GM18507 (cell line): Measurements from ENCODE around the gene ANKRD31.
A peak's percentile ranks its signal among the peaks of the same experiment; 100 is the strongest.

ENCODE experiments used
- DNase-seq: peaks from one replicate; pipeline ENCODE4 v3.0.0; 2011; ENCODE audit warnings: low read depth; ENCODE audit not compliant: insufficient read length; ENCODE audit errors: extremely low spot score
- FAIRE-seq: peaks from 2 replicates; lab custom pipeline; 2011; peaks lifted over from hg19 to GRCh38; lab: Jason Lieb, UNC

The ANKRD31 gene

DNA sequence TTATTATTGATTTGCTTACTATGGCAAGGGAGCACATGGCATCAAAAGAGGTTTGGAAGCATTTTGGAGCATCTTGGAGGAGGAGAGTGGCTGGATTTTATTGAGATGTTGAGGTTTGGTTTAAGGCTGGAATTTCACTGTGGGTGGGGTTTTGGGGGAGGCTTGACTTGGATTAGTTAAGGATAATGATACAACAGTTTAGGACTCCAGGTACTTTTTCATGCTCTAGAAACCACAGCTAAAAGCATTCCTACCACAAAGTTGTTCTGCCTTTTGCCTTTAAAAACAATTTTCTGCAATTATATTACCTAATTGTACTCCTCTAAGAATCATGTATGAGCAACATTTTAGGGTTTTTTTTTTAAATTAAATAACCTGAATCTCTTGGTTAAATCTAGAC is 189.3 kb downstream of the ANKRD31 start:
- no peak for DNase-seq
- no peak for FAIRE-seq

DNA sequence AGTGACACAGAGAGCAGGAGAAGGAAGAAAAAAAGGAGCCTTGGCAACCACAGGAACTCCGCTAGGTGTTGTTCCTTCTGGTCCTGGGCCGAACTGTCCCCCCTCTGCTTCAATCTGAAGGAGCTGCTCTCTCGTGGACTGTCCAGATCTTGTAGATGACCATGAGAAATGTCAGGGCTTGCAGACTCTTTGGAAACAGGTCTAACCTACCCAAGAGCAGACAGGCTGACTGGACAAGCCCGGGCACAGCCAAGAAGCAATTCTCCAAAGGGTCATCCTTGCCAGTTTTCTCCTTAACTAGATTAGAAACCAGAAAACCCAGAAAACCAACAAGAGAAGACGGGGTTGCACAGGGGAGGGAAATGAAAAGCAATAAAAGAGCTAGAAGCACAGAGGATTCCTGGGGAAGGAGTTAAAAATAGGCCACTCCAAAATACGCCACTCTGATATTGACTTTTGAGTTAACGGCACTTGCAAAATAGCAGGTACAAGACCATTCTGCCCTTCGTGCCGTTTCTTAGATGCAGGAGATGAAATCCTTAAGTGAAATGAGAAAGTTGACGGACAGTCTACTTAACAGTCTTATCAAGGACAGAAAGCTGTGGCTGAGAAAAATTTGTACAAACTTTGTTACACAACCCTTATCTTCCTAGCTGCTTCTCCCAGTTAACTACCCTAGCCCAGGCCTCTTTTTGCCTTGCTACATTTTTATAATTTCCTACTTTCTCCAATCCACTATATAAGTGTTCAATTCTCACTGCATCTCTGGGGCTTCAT is 190.1 kb downstream of the ANKRD31 start:
- no peak for DNase-seq
- no peak for FAIRE-seq

DNA sequence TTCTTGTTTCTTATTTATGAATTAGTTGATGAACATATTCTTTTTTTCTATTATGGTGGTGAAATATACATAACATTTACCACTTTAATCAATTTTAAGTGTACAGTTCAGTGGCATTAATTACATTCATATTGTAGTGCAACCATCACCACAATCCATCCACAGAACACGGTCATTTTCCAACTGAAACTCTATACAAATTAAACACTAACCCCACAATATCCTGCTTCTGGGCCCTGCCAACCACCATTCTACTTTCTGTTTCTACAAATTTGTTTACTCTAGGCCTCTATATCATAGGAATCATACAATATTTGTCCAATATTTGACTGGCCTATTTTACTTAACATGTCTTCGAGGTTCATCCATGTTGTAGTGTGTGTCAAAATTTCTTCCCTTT is 191.6 kb downstream of the ANKRD31 start:
- DNase-seq: no peak
- no peak for FAIRE-seq

DNA sequence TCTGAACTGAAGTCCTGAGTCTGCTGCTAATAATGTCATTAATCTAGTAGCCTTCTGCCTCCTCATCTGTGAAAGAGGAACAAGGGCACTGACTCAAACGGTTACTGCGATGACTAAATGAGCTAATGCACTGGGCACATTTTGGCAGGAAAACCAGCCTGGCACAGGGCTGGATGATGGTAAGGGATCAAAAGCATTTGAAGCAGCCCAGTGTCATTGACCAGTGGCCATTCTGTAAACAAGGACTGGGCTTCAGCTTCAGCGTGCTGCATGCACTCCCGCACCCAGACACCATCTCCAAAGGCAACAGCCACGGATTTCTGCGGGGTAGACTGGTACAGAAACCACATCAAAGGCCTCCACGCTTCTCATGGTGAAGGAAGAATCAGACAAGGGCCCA is 192.3 kb downstream of the ANKRD31 start:
- DNase-seq: no peak
- peak; percentile 36 for FAIRE-seq

DNA sequence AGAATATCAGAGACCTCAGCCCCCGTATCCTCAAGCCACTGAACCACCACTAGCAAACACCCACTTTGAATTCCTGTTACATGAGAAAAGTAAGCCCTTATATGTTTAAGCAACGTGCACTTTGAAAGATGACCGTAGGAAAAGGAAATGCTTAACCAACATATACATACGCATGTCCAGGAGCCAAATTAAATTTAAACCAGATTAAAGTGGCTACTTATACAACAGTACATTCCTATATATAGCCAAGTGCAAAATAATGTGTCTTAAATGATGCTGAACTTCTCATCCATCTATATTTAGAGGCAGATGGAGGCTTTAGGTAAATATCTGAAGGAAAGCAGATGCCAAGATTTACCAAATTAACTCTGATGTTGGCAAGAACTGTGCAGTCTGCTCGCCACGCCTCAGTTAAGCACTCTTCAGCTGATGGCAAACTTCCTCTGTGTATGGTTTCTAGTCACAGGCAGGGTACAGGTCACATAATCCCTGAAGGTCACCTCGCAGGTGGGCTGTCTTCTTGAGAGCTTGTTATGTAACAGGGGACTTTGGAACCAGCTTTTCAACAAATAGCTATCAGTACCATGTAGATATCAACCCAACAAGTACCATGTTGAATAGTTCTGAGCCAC is 192.9 kb downstream of the ANKRD31 start:
- FAIRE-seq: no peak
- no peak for DNase-seq

DNA sequence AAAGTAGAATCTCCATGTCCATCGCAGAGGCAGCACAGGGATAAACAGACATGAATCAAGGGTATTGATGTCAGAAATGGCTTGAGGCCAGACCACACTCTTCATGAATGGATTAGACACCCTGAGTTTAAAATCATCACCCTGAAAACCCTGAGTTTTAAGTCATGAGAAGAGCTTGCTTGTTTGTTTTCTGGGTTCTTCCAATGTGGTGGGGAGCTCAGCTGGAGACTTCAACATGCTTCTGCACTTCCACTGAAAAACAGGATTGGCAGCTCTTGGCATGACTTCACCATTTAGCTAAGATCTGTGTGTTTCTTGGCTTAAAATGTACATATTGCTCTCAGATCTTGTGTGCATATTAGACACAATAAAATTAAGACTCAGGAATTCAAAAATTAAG is 194.2 kb downstream of the ANKRD31 start:
- FAIRE-seq (no peak), DNase-seq (no peak)

DNA sequence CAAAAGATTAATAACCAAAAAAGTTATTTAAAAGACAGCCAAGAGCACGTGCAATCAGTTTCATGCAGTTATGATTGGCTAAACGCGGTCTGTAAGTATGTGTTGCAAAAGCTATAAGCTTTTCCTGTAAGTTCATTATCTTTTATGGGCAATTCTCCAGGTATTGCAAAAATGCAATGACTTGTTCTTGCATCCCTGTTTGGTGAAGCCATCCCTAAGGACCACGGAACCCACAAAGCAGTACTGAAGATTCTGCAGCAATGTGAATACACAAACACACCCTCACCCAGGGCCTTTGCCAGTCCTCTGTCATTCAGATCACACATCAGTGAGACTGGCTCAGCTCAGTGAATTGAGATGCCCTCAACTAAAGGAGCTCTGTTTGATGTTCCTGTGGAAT is 195.7 kb downstream of the ANKRD31 start:
- FAIRE-seq (no peak), DNase-seq (no peak)

DNA sequence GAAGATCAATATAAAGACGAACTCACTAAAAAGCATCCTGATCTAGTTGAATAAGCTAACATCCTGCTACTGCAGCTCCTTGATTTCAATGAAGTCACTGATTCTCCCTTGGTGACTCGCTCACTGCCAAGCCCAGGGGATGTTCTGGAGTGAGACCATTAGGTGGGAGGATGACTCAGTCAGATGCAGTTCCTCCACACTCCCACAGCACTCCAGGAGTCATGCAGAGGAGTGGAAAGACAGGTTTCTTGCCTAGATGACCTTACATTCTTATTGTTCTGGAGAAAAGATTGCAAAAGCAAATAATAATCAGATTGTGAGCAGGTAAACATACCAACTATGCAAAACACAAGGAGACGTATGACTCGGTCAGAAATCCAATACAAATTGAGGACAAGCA is 199.6 kb downstream of the ANKRD31 start:
- DNase-seq: no peak
- no peak for FAIRE-seq

DNA sequence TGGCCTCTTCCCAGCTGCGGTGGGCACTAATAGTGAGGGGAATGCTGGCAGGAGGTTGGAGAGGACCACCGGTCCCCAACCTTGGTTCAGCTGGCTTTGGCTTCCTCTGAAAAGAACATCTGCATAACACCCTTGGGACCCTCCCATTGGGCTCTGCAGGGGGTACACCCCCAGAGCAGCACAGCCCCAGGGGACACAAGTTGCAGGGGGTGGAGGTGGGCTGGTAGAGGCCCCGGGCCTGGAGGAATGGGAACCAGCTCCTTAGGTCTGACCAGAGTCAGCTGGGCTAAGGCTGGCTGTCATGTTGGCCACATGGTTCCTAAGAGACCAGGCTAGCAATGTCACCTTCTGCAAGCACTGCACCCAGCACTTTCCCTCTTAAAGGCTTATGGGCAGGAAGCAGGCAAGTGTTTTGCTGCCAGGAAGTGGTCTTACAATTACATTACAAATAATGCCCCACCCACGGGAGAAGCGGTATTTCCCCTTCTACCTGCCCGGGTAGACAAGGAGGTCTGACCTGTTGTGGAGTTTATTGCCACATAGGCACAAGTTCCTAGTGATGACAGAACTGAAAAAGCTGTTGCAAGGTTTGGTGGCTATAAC is 202.4 kb downstream of the ANKRD31 start:
- DNase-seq (no peak), FAIRE-seq (no peak)

DNA sequence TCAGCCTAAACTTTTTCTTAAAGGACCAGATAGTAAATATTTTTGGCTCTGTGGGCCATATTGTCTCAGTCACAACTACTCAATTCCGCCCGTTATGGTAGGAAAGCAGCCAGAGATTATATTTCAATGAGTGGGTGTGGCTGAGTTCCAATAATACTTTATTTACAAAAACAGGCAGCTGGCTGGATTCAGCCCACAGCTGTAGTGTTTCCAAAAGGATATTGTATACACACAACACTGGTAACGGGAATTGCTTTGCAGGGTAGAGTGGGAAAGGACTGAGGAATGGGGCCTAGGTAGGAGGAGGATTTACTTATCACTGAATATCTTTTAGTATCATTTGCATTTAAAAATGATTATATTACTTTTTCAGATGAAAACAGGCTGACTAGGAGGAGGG is 205.3 kb downstream of the ANKRD31 start:
- FAIRE-seq (no peak), DNase-seq (no peak)

DNA sequence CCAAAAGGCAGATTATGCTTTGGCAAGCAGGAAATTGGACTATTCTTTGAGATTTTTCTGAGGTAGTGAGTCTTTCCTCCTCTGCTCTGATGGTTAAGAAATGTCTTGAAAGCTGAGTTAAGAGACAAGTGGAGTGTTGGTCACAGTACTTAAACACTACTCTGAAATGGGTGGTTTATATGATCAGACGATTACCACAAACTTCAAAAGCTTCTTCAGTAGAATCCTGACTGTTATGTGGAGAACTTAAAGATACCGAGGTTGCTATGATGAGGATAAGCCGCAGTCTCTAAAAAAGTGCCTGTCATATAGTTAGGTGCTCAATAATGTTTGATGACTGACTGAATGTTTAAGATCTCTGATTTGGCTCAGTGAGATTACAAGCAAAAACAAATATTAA is 208.6 kb downstream of the ANKRD31 start:
- DNase-seq (no peak), FAIRE-seq (no peak)

DNA sequence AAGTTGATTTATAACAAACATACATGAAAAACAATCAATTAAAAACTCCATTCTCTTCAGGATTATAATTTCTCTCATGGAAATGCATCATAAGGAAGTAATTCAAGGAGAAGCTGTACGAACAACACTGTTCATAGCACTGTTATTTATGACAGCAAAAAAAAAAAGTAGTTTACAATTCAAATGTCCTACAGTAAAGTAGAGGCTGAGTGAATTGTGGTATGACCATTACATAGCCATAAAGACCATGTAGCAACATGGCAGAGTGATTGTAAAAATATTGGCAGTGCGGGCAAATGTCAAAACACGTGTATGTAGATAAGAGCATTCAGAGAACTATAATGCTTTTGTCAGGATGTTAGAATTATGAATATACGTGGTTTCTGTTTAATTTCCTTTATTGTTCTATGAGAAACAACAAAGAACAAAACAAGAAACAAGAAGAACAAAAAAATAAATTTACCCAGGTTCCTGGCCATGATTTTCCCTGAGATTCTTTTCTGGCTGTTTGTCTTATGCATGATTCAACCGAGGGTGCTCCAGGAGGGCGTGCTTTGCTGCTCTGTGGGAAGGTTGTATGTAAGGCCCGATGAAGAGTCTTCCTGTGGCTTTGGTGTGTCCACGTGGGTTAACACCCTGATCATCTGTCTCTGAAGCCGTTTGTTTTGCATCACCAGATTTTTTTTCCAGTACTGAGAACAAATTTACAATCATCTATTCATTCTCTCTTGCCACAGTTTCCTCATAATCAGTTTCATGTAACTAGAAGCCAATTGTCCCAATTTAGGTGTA is 213.1 kb downstream of the ANKRD31 start:
- no peak for DNase-seq
- peak; percentile 12 for FAIRE-seq

DNA sequence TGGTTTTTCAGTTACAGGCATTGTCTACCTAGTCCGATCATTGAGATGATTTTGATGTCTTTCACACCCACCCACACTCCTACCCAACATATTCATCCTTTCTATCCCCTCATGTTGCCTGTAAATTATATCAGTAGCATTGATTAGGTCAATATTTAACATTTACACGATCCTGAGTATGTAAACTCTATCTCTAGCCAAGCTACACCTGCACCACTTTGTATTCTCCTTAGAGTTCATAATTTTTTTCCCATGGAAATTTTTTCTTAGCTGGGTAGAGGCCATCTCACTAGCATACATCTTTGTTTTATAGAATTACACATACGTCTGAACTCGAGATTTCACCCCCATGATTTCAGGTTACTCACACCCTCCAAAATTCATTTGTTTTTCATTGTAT is 214.9 kb downstream of the ANKRD31 start:
- FAIRE-seq: no peak

DNA sequence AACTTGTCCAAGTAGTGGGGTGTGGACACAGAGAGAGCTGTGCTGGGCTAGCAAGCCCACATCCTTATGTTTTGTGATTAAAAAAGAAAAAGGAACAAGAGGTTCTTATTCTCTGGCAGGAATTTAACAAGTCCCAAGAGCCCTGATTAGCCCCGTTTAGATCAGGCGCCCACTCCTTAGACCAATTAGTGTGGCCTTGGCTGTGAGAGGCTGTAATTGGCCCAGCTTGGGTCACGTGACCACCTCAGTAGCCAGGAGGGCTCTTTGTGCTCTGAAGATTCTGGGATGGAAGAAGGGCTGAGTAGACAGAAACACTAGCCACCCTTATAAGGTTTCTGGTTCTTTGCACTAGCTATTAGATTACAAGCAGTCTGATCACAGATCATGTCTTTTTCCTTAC is 215.5 kb downstream of the ANKRD31 start:
- DNase-seq: no peak
- no peak for FAIRE-seq

More for the DNA sequence above, 214.9 kb downstream of the ANKRD31 start:
- no peak for DNase-seq

DNA sequence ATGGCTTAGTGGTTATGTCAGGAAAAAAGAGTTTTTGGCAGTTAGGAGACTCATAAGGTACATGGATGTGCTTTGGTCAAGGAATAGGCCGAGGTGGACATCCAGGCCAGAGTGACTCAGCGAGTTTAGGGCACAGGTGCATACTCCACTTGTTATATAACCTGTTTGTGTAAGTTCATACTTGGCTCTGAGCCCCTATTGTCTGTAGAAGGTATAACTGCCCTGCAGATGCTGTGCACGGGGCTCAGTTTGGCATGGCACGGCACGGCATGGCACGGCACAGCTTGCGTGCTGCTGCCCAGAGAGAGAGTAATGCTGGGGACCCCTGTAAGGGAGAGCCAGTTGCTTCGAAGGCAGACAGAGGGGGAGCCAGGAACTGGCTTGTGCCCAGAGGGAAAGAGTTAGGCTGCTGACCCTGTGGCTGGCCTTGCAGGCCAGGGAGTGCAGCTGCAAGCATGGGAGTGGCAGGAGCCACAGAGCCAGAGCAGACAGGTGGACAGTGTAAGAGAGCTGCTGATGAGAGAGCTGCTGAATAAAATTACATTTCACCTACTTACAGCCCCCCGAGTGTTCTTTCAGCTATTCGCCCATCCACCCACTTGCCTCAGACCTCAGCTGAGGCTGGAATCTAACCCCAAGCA is 216.5 kb downstream of the ANKRD31 start:
- DNase-seq (no peak), FAIRE-seq (no peak)

DNA sequence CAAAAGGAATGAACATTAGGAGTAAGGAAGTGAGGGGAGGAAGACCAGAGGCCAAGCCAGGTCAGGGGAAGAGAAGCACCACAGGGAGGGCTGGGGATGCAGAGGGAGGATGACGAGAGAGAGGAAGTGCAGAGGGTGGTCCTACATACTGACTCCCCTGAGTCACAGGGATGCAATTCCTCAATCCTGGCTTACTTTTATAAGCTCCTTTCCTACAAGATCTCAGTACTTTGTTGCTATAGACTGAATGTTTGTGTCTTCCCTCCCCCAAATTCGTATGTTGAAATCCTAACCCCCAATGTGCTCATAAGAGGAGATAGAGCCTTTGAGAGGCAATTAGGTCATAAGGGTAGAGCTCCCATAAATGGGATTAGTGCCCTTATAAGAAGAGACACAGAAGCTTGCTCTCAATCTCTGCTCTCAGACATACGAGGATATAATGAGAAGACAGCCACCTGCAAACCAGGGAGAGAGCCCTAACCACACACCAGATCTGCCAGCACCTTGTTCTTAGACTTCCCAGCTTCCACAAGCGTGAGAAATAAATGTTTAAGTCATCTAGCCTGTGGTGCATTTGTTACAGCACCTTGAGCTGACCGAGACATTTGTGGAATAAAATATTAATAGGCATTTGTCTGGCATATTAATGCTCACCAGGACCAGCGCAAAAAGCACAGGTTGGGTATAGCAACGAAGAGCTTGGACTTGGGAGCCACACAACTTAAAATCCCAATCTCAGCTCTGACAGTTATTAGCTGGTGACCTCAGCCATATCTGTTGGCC is 217.7 kb downstream of the ANKRD31 start:
- FAIRE-seq: peak; percentile 15
- DNase-seq: no peak
